ENCODE data around the gene CDKL4.
"Not testable (repeated sequence)": the region's sequence is repeated elsewhere in the genome, so short reads cannot be mapped to it uniquely, and the experiment has no call there.

The CDKL4 gene

DNA sequence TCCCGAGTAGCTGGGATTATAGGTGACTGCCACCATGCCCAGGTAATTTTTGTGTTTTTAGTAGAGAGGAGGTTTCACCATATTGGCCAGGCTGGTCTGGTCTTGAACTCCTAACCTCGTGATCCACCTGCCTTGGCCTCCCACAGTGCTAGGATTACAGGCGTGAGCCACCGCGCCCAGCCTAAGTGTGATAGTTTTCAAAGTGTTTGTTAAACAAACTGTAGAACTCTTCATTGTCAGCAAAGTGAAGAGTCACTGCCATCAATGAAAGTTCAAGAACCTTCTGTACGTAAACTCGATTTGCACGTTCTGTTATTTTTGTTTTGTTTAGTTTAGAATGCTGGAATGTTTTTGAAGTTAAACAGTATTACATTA, 104.9 kb downstream of the CDKL4 start:
- H3K27ac ChIP-seq (ENCODE audit: low read length, poor library complexity, severe bottlenecking): no peak overlapping the region
- no peak overlapping the region for H3K4ac ChIP-seq (ENCODE audit: low read depth in 1 of 2, low read length in 2 of 2)
- H3K79me1 ChIP-seq (replicated peaks; ENCODE audit: low read length, poor library complexity, severe bottlenecking): no peaks in the 10 kb centered on the region
- no peak overlapping the region for H3K4me2 ChIP-seq (ENCODE audit: low read length, poor library complexity, severe bottlenecking)
- no peak for DNase-seq
- no peaks in the 10 kb centered on the region for H3K9me3 ChIP-seq (ENCODE audit: control insufficient read depth, low read length)
- H2BK5ac ChIP-seq (ENCODE audit: low read depth, low read length, poor library complexity, severe bottlenecking): no peak overlapping the region
- H2BK12ac ChIP-seq (ENCODE audit: low read length in 2 of 2): no peak overlapping the region
- no peaks in the 10 kb centered on the region for H3K4me1 ChIP-seq (ENCODE audit: control insufficient read depth, insufficient read depth, low read depth, low read length)
- H2AK5ac ChIP-seq (ENCODE audit: low read length, severe bottlenecking): no peak overlapping the region
- H3K14ac ChIP-seq (ENCODE audit: low read length in 2 of 2): no peak overlapping the region
- no peak overlapping the region for H3K9ac ChIP-seq (ENCODE audit: low read length)
- no peak overlapping the region for H4K8ac ChIP-seq (ENCODE audit: low read length)
- WGBS: 92% methylated on average over 8 of the region's 8 CpGs
- H2BK120ac ChIP-seq (ENCODE audit: low read depth, low read length): no peak overlapping the region
- H3K27me3 ChIP-seq (ENCODE audit: control insufficient read depth in 1 of 2, insufficient read depth in 1 of 2, low read length in 2 of 2): no peaks in the 10 kb centered on the region
- no peak overlapping the region for H3K23ac ChIP-seq (ENCODE audit: low read length in 2 of 2)
- no peak overlapping the region for H3K4me3 ChIP-seq (ENCODE audit: insufficient read depth in 1 of 2, low read depth in 1 of 2, low read length in 2 of 2)
- H3K36me3 ChIP-seq (ENCODE audit: control insufficient read depth in 1 of 2, insufficient read depth in 2 of 2, low read depth in 1 of 2, low read length in 2 of 2): no peaks in the 10 kb centered on the region
- no peak overlapping the region for H4K91ac ChIP-seq (ENCODE audit: low read length)
- no peak overlapping the region for H2AFZ ChIP-seq (ENCODE audit: low read depth, low read length)
- H2BK15ac ChIP-seq (ENCODE audit: low read depth, poor library complexity, severe bottlenecking): no peak overlapping the region
- H3K18ac ChIP-seq (ENCODE audit: low read depth in 1 of 2, low read length in 2 of 2): no peak overlapping the region

DNA sequence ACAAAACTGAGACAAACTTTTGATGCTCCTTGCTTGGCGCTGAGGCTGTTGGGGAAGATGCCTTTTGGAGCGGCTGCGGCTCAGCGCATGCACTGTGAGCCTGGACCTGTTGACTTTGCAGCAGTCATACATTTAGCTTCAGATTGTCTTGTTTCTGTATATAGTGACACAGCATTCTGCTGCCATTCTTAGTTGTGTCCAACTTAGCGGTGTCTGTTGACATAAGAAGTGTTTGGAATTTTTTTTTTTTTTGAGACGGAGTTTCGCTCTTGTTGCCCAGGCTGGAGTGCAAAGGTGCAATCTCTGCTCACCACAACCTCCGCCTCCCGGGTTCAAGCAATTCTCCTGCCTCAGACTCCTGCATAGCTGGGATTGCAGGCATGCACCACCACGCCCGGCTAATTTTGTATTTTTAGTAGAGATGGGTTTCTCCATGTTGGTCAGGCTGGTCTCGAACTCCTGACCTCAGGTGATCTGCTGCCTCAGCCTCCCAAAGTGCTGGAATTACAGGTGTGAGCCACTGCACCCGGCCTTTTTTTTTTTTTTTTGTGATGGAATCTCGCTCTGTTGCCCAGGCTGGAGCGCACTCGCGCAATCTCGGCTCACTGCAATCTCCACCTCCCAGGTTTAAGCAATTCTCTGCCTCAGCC, 105.5 kb downstream of the CDKL4 start:
- not testable (repeated sequence) for H2AK5ac ChIP-seq (ENCODE audit: low read length, severe bottlenecking); H4K8ac ChIP-seq (ENCODE audit: low read length); H2BK5ac ChIP-seq (ENCODE audit: low read depth, low read length, poor library complexity, severe bottlenecking); H3K27ac ChIP-seq (ENCODE audit: low read length, poor library complexity, severe bottlenecking); H3K4me3 ChIP-seq (ENCODE audit: insufficient read depth in 1 of 2, low read depth in 1 of 2, low read length in 2 of 2); H2AFZ ChIP-seq (ENCODE audit: low read depth, low read length); H3K4me2 ChIP-seq (ENCODE audit: low read length, poor library complexity, severe bottlenecking); H3K18ac ChIP-seq (ENCODE audit: low read depth in 1 of 2, low read length in 2 of 2); H3K79me1 ChIP-seq (replicated peaks; ENCODE audit: low read length, poor library complexity, severe bottlenecking); H4K91ac ChIP-seq (ENCODE audit: low read length); H3K4me1 ChIP-seq (ENCODE audit: control insufficient read depth, insufficient read depth, low read depth, low read length); H3K9me3 ChIP-seq (ENCODE audit: control insufficient read depth, low read length); H2BK15ac ChIP-seq (ENCODE audit: low read depth, poor library complexity, severe bottlenecking); H3K23ac ChIP-seq (ENCODE audit: low read length in 2 of 2); H2BK12ac ChIP-seq (ENCODE audit: low read length in 2 of 2); H3K27me3 ChIP-seq (ENCODE audit: control insufficient read depth in 1 of 2, insufficient read depth in 1 of 2, low read length in 2 of 2); H3K14ac ChIP-seq (ENCODE audit: low read length in 2 of 2); H2BK120ac ChIP-seq (ENCODE audit: low read depth, low read length); H3K4ac ChIP-seq (ENCODE audit: low read depth in 1 of 2, low read length in 2 of 2); H3K36me3 ChIP-seq (ENCODE audit: control insufficient read depth in 1 of 2, insufficient read depth in 2 of 2, low read depth in 1 of 2, low read length in 2 of 2); H3K9ac ChIP-seq (ENCODE audit: low read length); DNase-seq
- WGBS: 95% methylated on average over 15 of the region's 18 CpGs

DNA sequence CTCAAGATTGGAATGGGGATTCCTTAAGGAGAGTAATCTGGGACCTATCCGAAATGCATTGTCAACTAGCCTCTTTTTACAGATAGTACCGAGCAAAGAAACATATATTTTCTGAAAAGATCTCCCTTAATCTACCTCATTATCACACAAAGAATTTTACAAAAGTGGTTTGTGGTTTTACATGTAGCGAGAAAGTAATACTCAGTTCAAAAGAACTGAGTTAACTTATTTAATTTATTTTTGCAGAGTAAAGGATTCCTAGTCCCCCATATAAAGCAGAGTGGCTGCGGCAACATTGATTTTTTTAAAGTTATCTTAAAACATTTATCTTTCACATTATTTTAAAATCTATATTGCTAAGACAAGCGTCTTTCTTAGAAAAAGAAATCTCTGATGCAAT, 107.0 kb downstream of the CDKL4 start:
- Histone ChIP-seq H3K9ac (ENCODE audit: low read length) (no peak overlapping the region), H3K4me2 (ENCODE audit: low read length, poor library complexity, severe bottlenecking) (no peak overlapping the region), H3K18ac (ENCODE audit: low read depth in 1 of 2, low read length in 2 of 2) (no peak overlapping the region), H3K27ac (ENCODE audit: low read length, poor library complexity, severe bottlenecking) (no peak overlapping the region), H3K9me3 (ENCODE audit: control insufficient read depth, low read length) (no peaks in the 10 kb centered on the region), H3K4me1 (ENCODE audit: control insufficient read depth, insufficient read depth, low read depth, low read length) (no peaks in the 10 kb centered on the region), H4K91ac (ENCODE audit: low read length) (no peak overlapping the region), H4K8ac (ENCODE audit: low read length) (no peak overlapping the region), H3K23ac (ENCODE audit: low read length in 2 of 2) (no peak overlapping the region), H3K4me3 (ENCODE audit: insufficient read depth in 1 of 2, low read depth in 1 of 2, low read length in 2 of 2) (no peak overlapping the region), H3K27me3 (ENCODE audit: control insufficient read depth in 1 of 2, insufficient read depth in 1 of 2, low read length in 2 of 2) (no peaks in the 10 kb centered on the region), H2AFZ (ENCODE audit: low read depth, low read length) (no peak overlapping the region), H2BK12ac (ENCODE audit: low read length in 2 of 2) (no peak overlapping the region), H3K14ac (ENCODE audit: low read length in 2 of 2) (no peak overlapping the region), H2BK120ac (ENCODE audit: low read depth, low read length) (no peak overlapping the region), H3K79me1 (replicated peaks; ENCODE audit: low read length, poor library complexity, severe bottlenecking) (no peaks in the 10 kb centered on the region), H3K4ac (ENCODE audit: low read depth in 1 of 2, low read length in 2 of 2) (no peak overlapping the region), H2BK15ac (ENCODE audit: low read depth, poor library complexity, severe bottlenecking) (no peak overlapping the region), H2BK5ac (ENCODE audit: low read depth, low read length, poor library complexity, severe bottlenecking) (no peak overlapping the region), H2AK5ac (ENCODE audit: low read length, severe bottlenecking) (no peak overlapping the region), H3K36me3 (ENCODE audit: control insufficient read depth in 1 of 2, insufficient read depth in 2 of 2, low read depth in 1 of 2, low read length in 2 of 2) (no peaks in the 10 kb centered on the region)
- DNase-seq: no peak
- 100% methylated on average over 1 of the region's 5 CpGs for WGBS

DNA sequence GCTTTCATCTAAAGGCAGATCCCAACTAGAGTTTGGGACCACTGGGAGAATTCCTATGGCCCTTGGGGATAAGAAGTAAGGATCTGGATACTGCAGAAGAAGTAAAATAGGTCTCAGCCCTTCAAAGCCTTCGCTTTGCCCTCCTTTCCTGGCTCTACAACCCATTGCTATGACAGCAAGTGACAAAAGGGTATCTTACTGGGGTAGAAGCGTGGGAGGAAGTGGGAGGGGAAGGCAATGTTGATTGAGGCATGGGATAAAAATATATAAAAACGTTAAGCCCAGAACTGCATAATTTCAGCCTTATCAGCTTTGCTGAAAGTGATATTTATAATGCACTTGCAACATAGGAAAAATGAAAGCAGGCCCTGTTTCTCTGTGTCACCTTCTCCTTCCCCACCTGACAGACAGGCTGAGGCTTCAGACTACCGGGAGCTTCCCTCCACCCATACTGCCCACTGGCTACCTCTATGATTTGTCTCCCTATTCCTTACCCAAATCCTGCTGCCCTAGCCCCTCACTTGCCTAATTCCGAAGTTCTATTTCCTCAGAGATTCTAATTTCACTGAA, 108.0 kb downstream of the CDKL4 start:
- H3K4me3 ChIP-seq (ENCODE audit: insufficient read depth in 1 of 2, low read depth in 1 of 2, low read length in 2 of 2): no peak overlapping the region
- H3K14ac ChIP-seq (ENCODE audit: low read length in 2 of 2): no peak overlapping the region
- H3K27me3 ChIP-seq (ENCODE audit: control insufficient read depth in 1 of 2, insufficient read depth in 1 of 2, low read length in 2 of 2): no peaks in the 10 kb centered on the region
- no peak overlapping the region for H3K4ac ChIP-seq (ENCODE audit: low read depth in 1 of 2, low read length in 2 of 2)
- no peak overlapping the region for H4K8ac ChIP-seq (ENCODE audit: low read length)
- no peak overlapping the region for H2BK12ac ChIP-seq (ENCODE audit: low read length in 2 of 2)
- H2AK5ac ChIP-seq (ENCODE audit: low read length, severe bottlenecking): no peak overlapping the region
- no peak overlapping the region for H3K23ac ChIP-seq (ENCODE audit: low read length in 2 of 2)
- H3K18ac ChIP-seq (ENCODE audit: low read depth in 1 of 2, low read length in 2 of 2): no peak overlapping the region
- no peak overlapping the region for H4K91ac ChIP-seq (ENCODE audit: low read length)
- no peaks in the 10 kb centered on the region for H3K79me1 ChIP-seq (replicated peaks; ENCODE audit: low read length, poor library complexity, severe bottlenecking)
- WGBS: 77% methylated on average over 4 of the region's 5 CpGs
- H3K36me3 ChIP-seq (ENCODE audit: control insufficient read depth in 1 of 2, insufficient read depth in 2 of 2, low read depth in 1 of 2, low read length in 2 of 2): no peaks in the 10 kb centered on the region
- H2BK15ac ChIP-seq (ENCODE audit: low read depth, poor library complexity, severe bottlenecking): no peak overlapping the region
- no peak overlapping the region for H2BK120ac ChIP-seq (ENCODE audit: low read depth, low read length)
- H2BK5ac ChIP-seq (ENCODE audit: low read depth, low read length, poor library complexity, severe bottlenecking): no peak overlapping the region
- H3K4me2 ChIP-seq (ENCODE audit: low read length, poor library complexity, severe bottlenecking): no peak overlapping the region
- H3K9ac ChIP-seq (ENCODE audit: low read length): no peak overlapping the region
- no peaks in the 10 kb centered on the region for H3K9me3 ChIP-seq (ENCODE audit: control insufficient read depth, low read length)
- no peaks in the 10 kb centered on the region for H3K4me1 ChIP-seq (ENCODE audit: control insufficient read depth, insufficient read depth, low read depth, low read length)
- H2AFZ ChIP-seq (ENCODE audit: low read depth, low read length): no peak overlapping the region
- no peak for DNase-seq
- no peak overlapping the region for H3K27ac ChIP-seq (ENCODE audit: low read length, poor library complexity, severe bottlenecking)

Measured in mesenchymal stem cell (in vitro differentiated cells and primary cell).